Measurements from ENCODE around the gene PFKFB3.
"Not testable (repeated sequence)": the region's sequence is repeated elsewhere in the genome, so short reads cannot be mapped to it uniquely, and the experiment has no call there.

The PFKFB3 gene

DNA sequence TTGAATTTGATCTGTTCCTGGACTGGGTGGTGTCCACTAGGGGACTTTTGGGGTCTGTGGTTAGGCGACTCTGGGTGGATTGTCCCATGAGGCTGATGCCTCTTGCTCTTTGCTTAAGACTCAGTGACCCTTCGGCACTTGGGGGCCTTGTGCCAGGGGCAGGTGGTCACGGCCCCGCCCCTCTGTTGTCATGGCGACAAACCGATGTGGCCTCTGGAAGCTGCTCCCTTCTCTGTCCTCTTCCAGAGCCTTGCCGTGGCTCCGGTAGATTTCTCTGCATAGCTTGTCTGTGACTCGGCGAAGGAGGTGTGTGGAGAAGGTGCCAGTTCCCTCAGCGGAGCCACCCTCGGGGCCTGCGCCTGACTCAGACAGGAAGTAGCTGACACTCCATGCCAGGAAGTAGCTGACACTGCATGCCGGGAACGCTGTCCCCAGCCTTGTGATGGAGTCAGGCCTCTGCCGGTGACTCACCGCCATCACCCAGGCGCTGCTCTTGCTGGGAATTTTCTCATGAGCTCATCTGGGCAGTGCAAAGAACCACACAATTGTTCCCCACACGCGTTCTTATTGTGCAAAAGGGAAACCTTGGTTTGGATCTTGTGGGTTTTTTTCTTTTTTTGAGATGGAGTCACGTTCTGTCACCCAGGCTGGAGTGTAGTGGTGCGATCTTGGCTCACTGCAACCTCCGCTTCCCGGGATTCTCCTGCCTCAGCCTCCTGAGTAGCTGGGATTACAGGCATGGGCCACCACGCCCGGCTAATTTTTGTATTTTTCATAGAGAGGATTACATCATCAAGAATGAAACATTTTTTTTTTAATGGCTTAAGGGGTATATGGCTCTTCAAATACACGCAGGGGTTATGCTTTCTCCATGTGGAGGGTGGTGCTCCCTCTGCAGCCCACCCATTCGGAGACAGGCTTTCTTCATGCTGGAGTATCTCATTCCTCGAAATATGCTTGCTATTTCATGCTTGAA is 72.6 kb downstream of the PFKFB3 start:
- no peak for DNase-seq

DNA sequence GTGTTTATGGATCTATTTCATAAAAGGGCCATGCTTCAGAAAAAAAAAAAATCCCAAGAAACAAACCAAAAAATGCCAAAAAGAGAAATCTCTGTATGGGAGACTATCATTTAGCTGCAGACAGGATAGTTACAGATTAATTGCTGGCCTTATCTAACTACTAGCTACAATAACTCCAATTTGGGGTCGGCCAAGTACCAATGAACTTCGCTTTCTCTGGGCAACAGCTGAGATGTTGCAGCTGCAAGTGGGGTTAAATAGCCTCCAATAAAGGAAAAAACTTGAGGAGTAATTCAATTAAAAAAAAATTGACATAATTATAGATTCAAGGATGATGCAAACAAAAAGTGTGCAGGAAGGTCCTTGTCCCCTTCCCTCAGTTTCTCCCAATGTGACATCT is 73.6 kb downstream of the PFKFB3 start:
- no peak for DNase-seq

DNA sequence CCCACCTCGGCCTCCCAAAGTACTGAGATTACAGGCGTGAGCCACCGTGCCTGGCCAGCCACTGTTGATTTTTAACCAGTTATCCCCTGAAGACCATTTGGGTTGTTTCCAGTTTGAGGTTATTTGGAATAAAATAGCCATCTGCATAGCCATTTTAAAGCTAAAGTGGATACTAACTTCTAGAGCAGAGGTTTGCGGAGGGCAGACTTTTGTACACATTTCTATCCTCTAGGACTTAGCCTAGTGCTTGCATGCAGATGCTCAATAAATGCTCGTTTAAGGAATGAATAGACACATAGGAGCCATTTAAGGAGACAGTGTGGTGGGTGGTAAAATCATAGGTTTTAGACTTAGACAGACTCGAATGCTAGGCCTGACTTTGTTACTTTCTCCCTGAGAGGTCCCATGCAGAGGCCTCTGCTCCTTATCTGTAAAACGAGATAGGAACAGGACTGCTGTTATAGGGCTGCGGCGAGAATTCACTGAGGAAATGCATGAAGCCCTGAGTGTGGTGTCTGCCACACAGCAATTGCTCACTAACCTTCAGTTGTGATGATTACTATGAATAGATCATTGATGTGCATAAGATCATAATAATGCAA is 75.9 kb downstream of the PFKFB3 start:
- DNase-seq: no peak

DNA sequence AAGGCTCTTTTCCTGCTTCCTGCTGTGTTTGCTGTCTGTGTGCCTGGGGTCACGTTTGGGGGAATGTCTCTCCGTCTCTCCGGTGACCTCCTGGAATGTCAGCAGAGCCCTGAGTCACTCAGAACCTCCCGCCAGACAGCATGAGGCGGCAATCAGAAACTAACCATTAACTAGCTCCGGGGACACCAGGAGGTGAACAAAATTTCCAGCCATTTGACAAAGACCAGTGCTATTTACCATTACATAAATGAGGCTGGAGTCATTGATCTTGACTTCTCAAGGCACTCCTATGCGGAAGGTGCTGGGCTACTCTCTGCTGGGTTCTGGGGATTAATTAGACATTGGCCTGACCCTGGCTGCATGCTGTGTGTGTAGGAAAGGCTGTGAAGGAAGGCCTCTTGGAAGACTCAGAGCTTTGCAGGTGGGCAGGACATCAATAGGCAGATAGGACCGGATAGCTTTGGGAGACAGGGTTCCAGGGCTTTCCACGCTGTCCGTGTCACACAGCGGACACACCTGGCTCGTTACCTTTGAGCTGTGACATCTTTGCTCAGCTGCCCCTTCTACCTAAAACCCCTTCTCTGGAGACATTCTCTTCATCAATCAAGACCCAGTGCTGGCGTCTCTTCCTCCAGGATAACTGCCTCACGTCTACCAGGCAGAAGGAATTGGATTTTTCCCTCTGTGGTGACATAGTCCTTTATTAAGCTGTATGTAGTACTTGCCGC is 77.0 kb downstream of the PFKFB3 start:
- no peak for DNase-seq

DNA sequence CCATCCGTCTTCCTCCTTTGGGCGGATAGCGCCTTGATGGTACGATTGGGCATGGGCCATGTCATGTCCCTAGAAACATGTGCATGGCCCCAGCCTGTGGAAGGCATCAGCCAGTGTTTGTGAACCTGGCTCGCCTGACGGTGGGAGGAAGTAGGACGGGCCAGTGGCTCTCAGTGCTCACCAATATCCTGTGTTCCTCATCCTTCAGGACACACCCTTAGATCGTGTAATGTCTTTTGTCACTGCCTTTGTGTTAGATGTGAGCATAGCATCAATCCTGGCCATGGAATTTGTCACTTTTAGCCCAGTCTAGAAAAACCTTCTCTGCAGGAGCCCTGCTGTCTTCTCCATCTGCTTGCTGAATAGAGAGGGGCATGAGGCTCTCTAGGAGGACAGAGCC is 77.6 kb downstream of the PFKFB3 start:
- no peak for DNase-seq

DNA sequence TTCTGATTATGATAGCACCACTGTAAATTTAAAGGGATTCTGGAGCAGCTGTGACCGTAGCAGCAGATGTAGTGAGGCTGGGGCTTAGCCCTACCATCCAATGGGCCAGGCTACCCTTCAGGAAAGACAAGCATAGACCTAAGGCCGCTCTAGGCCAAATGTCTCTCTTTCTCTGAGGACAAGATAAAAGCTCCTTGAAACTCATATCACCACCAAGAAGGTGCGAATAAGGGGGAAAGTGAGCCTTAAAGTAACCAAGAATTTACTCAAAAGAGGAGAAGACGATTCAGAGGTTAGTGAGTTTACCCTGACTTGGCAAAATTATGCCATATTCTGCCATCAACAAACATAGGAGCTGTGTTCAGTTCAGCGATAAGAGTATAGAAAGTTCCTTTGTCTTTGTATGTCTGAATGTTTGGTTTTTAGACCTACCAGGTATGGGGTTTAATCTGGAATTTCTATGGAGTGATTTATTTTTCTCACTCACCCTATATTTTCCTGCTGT is 79.8 kb downstream of the PFKFB3 start:
- no peak for DNase-seq

DNA sequence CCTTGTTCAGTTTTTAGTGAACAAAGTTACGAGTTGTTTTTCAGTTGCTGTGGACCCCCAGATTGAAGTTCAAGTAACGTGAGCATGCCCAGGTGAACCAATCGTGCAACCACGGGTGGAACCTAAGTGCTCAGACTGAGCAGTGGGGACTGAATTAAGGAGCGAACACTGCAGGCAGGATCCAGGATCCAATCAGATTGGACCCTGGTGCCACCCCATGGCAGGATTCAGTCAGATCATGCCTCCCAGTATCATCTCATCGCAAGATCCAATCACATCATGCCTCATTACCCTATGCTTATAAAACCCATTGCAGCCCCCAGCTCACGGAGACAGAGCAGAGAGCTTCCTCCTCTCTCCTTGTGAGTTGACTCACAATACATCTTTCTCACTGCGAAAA is 80.9 kb downstream of the PFKFB3 start:
- DNase-seq: no peak

DNA sequence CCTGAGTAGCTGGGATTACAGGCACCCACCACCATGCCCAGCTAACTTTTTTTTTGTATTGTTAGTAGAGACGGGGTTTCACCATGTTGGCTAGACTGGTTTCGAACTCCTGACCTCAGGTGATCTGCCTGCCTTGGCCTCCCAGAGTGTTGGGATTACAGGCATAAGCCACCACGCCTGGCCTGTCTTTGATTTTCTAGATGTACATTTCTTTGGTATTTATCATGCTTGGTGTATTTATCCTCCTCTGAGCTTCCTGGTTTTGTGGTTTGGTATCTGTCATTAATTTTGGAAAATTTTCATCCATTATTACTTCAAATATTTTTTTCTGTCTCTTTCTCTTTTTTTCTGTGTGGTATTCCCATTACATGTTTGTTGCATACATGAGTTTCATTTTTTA is 87.9 kb downstream of the PFKFB3 start:
- not testable (repeated sequence) for DNase-seq

DNA sequence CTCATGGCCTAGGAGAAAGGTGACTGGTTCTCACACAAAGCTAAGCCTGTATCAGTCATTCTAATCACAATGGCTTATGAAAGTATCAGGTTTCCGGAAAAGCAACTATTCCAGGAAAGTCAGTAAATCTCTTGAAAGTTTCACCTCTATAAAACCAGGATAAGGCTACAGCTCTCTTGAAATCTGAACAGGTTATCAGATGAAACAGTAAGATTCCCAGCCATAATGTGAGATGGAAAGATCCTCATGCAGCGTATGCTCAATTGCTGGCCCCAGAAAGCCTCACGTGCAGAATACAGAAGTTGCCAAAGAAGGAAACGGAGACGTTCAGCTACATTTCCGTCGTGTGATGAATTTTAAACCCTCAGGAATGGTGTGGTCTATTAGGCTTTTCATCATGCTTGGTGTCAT is 90.0 kb downstream of the PFKFB3 start:
- no peak for DNase-seq

DNA sequence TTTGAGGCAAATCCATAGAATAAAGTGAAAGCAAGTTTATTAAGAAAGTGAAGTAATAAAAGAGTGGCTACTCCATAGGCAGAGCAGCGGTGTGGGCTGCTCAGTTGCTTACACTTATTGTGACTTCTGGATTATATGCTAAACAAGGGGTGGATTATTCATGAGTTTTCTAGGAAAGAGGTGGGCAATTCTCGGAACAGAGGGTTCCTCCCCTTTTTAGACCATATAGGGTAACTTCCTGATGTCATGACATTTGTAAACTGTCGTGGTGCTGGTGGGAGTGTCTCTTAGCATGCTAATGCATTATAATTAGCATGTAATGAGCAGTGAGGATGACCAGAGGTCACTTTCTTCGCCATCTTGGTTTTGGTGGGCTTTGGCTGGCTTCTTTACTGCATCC is 93.7 kb downstream of the PFKFB3 start:
- not testable (repeated sequence) for DNase-seq

DNA sequence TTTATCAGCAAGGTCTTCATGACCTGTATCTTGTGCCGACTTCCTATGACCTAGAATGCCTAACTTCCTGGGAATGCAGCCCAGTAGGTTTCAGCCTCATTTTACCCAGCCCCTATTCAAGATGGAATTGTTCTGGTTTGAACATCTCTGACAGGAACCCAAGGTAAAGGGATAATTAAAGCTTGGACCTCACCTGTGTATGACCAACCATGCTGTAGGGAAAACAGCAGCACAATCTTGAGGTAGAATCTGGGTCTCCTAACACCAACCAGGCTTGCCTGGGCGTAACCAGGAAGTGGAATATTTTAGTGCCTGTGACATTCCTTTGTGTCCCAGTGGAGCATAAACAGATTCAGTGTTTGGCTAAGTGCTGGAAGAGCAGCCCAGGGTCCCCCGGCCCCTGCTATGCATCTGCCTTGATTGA is 94.1 kb downstream of the PFKFB3 start:
- DNase-seq: no peak

DNA sequence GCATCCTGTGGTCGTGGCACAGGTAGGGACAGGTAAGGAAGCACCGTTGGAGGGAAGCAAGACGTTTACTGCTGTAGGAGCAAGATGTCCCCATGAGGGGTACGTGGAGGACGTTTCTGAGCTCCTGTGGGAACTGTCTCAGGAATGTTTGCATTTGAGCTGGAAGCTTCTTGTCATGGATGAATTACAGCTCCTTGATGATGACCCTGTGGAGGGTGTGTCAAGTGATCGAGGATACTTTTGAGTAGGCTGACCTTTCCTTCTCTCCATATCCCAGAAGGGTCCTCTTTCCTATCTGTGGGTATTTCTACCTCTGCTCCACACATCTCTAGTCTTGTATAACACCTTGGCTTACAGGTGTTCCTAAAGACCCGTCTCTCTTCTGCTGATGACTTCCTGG is 94.8 kb downstream of the PFKFB3 start:
- no peak for DNase-seq

DNA sequence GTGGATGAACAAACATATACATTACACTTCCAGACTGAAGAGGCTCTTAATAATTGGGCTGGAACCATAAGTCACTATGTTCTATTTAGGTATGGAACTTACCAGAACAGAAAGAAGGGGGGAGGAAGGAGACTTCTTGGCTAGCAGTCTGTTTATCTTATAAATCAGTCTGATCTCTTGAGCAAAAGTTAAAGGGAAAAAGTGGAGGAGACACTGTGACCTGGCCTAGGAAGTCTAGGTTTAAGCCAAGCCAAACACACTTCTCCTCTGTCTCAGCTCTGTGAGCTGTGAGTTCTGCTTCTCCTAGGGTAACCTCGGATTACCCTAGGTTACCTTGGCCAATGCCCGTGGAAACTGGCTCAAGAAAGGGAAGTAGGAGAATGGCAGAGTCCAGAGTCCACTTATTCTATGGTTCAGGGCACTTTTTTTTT is 95.2 kb downstream of the PFKFB3 start:
- DNase-seq: no peak

DNA sequence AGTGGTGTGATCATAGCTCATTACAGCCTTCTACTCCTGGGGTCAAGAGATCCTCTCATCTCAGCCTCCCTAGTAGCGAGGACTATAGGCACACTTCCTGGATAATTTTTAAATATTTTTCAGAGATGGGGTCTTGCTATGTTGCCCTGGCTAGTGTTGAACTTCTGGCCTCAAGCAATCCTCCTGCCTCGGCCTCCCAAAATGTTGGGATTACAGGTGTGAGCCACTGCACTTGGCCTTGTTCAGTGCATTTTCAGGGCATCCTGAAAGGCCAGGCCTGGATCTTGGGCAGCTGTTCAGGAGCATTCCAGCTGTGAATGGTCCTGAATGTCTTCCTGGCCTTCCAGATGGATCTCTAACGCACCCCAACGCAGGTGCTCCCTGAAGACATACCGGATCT is 95.7 kb downstream of the PFKFB3 start:
- no peak for DNase-seq

DNA sequence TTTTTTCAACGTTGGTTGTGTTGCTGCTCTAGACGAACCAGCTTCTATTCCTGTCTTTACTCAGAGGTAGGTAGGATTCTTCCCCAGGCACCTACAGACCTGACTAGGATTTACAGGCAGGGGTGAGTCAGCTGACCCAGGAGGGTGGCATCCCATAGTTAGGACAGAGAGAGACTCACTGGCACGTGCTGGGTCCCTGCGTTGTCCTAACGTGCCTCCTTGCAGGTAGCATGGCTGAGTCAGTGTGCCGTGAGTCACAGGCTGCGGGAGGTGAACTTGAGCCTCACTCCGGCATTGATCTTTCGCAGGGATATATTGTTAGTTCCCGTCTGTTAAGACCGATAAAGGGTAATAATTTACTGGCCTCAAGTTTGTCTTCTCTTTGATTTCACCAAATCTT is 96.5 kb downstream of the PFKFB3 start:
- DNase-seq: no peak

DNA sequence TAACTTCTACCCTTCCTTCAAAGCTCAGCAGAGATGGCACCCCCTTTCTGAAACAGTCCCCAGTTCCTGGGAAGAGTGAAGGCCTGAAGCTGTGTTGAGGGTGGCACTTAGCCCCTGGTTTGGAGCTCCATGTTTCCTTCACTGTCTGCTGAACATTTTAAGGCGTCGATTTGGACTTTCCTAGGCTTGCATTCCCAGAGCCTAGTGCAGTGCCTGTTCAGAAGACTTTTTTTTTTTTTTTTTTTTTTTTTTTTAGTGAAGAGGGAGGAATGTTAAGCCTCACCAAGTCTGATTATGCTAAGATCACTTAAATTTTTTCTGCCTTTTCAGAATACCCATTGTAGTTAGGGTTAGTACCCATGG is 97.0 kb downstream of the PFKFB3 start:
- no peak for DNase-seq

DNA sequence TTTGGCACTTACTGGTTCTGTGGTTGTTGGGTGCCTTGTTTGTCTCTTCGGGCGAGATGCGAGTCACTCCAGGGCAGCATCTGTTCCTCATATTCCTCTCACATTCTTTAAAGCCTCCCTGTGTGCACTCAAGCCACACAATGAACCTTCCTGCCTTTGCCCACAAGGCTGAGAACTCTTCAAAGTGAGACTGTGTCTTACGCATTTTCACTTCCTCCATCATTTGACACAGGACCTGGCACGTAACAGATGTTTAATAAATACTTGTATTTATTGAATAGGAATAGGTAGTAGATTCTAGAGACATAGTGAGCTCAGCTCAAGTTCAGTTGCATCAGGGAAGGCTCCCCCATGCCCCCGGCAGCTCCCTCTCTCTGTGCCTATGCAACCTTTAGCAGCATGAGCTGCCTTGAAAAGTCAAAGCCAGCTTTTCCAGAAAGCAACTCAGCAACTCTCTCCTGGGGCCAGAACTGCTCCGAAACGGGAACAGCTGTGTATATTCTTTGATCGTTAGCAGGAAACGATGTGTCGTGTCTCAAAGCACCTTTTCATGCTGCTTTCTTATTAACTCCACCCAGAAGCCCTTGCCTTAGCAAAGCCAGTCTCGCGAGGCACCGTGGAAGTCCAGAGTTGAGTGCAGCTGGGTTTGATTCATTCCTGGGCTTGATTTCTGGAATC is 97.5 kb downstream of the PFKFB3 start:
- DNase-seq: no peak

DNA sequence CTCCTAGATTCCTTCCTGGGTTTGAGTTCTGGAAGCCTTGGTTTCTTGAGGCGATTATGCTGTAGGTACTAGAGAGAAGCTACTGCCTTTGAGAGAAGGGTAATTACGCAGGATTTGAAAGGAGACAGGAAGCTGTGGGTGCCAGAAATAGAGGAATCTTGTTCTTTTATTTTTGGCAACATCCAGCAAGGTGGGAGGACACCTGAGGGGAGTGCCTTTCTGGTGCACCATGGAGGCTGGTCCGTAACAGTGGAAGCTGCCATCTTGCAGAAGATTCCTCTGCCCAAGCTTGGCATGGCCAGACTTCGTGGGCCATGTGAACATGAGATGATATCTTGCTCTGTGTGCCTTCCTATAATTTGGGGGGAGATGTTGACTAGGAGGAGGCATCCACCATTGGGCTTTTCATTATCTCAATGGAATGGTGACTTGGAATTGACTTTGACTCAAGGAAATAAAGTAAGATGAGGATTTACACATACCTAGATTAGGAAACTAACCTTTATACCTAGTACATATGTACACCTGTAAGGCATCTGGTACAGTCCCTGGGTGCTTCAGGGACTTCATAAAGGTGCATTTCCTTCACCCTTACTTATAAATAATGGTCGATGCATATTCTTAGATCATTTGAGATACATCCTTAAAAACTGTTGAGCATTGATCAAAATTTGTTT is 98.2 kb downstream of the PFKFB3 start:
- DNase-seq: no peak

DNA sequence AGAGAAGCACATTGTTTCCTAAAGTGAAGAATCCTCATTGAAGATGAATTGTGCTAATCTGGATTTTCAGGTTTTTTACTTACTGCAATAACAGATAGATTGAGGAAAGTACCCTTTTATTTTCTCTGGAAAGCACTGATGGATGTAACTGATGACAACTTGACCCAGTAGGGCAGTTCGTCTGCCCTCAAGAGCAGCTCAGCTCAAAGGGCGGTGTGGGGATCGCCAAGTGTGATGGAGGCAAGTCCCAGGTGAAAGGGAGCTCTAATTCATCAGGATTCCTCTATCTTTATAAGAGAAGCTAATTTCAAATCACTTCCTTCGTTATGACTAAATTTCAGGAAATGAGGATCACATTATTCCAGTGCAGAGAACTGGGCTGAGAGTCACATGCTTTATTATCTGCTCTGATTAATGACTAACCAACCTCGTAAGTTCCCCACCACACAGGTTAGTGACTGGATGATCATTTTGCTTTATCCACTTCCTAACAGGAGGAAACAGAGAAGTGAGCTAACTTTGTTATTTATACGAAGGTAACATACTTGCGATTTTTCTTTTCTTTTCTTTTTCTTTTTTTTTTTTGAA is 98.8 kb downstream of the PFKFB3 start:
- no peak for DNase-seq

Data from NCI-H187 (cell line).